ENCODE data around the gene DCTN3.

Gene DCTN3

DNA sequence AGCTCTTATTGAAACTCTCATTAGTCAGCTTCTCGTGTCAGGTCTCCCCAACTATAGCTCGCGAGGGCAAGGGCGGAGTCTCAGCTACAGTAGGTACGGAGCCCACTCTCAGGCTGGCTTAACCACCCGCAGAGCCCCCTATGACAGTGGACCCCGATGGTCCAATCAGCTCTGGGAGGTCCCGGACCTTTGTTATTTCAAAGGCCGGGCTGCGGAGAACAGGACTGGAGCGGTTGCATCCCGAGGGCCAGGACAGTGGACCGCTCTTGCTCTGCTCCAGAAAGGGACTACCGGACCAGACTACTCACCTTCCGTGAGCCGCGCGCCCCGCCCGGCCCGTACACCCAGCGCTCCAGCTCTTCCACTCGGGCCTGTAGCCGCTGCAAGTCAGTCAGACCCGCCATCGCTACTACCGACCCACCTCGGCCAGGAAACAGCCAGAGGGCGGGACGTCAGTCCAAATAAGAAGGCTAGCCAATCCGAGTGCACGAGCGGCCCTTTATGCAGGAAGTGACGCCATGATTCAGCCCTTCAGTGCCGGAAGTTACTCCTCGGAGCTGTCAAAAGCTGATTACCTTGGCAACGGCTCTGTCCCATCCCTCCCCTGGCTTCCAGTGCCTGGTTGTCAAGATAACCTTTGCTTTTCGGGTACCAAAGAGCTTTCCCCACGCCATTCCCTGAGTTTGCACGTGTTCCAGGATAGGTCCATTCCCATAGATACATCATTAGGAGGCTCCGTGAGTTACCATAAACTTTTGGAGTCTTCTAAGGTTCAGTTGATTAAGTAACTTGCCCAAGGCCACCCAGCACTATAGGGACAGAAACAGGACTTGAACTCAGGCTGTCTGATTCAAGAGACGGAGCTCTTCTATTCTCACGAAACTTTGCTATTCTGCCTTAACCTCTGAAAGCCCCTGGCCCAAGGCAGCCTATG lies at the start of gene DCTN3:
Gene DCTN3 (minus strand): TSS at position 435 of the 934 bp plus-strand sequence. CDS start 31 bp downstream, at position 404.
- peak; percentile 96 for DNase-seq

DNA sequence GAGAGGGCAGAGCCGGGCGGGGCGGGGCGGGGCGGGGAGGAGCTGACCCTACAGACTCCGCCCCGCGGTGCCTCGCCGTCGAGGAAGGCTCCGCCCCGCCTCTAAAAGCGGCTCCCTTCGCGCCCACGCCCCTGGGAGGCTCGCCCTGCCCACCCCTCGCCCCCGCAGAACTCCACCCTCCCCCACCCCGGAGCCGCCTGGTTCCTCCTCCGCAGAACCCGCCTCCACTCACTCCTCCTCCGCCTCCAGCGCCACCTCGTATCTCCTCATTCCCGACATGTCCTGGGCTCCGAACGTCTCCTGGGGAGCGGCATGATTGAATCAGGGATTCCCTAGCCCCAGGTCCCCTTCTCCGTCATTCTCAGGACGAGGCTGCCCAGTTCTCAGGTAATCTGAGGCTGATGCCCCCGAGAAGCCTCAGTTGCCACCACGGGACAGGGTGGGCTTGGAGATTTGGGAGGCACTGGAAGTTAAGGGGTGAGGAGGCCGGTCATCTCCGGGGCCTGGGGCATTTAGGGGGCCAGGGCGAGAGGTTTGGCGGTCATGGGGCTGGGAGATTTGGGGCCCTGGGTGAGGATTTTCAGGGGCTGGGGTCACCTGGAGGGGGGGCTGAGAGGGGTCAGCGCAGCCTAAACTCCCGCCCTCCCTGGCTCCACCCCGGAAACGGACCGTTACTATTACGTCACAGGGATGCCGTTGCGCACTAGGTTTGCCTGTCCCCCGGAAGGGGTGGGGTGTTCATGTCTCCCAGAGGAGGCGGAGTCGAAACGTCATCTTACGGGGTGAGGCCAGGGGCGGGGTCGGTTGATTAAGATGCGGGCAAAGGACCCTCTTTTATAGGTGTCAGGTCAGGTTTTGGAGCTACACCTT lies 45.3 kb upstream of the DCTN3 start:
- peak; percentile 93 for DNase-seq

DNA sequence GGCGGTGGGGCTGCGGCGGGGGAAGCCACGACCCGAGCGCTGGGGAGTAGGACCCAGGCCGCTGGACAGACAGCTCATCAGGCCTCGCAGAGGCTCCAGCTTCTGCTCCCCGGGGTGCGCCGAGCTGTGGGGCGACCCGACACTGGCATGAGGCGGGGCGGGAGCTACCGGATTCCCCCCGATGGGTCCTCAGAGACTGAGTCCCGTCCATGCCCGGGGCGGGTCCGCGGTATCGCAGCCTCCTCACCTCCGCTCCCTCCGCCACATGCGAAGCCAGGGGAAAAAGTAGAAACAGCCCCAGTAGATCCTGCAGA lies 44.7 kb upstream of the DCTN3 start:
- no peak for DNase-seq

DNA sequence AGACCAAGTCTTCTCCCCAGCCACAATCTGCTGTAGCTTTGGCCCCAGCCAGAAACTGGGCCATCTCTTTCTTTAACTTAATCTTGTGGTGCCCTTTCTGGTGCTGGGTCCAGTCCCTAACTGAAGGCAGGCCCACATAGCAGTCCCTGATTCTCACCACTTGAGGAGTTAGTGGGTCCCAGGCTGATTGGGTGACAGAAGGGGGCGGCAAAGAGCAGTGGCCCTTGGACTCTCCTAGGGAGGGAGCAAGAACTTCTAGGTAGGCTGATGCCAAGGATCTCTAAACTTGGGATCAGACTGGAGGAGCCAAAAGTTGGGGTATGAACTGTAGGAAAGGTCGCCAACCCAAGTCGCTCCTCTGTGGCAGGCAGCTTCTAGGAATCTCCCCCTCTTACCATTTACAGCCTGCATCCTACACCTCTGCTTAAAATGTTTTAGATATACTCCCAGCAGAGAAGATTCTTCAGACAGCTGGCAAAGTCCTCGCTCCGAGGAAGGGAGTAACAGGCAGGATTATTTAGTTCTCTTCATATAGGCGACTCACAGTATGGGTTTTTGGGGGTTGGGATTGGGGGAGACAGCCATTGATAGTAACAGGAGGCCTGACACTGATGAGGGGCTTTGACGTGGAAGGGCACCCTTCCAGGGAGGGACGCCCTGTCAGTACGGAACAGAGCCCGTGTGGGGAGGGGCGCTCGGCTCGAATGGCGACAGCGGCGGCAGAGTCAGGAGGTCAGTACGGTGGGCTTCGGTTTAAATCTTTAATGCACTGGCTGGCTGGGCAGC lies 44.2 kb upstream of the DCTN3 start:
- DNase-seq = peak; percentile 82

DNA sequence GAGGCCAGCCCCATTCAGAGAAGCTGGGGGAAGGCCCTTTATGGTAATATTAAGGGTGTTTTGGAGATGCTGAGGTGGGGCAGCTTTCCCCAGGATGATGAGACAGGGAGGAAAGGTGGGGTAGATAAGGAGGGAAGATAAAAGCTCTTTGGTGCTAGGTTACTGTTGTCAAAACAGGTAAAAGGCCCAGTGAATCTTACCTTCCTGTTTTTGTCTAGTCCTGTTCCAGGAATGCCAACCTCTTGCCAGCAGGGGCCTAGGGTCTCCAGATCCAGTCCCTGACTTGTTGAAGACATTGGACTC lies 43.0 kb upstream of the DCTN3 start:
- no peak for DNase-seq

DNA sequence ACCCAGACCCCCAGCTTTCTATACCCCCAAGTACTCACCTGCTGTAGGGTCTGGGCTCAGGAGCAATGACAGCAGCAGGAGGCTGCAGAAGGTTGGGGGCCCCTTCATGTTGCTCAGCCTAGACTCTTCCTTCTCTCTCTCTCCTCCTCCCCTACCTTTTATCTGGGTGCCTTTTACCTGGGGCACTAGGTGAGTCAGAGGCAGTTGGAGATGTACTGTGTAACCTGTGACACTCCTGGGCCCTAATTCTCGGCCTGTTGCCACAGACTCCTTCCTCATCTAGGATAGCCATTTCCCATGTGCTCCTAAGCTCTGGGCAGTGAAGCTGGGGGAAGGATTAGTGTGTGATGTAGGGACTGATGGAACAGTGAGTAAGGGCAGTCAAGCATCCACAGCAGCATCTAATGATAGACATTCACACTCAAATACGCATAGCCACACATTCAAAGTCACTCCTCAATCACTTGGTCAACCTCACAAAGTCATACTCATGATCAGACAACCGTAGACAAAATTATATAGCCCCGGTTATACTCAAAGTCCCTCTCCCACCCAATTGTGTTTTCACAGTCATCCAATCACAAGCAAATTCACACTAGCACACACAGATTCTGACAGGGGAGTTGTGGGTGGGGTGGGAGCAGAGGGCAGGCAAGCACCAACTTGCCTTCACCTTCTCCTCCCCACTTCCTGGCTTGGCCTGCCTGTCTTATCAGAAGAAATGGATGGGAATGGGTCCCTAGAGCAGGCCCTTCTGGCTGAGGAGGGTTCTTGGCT lies 42.4 kb upstream of the DCTN3 start, which contains the start of gene CCL27:
Gene CCL27 (minus strand): TSS at position 132 of the 777 bp plus-strand sequence. CDS start 24 bp downstream, at position 108.
- DNase-seq = no peak

DNA sequence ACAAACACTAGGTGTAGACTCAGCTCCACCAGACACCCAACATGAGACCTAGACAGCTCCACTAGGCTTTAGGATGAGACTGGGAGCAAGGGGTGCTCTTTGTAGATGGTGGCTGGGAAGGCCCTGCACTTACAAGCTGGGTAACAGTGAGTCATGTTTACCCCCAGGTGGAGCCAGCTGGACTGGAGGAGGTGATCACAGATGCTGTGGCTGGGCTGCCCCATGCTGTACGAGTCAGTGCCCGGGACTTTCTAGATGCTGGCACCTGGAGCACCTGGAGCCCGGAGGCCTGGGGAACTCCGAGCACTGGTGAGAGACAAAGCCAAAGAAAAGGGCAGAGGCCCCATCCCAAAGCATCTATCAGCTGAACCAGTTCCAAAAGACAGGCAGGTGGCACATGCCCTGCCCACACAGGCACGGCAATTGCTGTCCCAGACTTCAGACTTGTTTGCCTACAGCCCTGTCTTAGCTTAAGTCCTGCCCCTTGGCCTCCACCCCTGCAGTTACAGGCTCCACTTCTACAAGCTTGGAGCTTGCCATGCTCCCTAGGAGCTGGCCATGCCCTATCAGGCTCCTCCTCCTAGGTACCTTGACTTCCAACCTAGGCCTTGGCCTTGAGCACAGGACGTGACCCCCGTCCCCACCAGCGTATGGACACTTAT lies 39.4 kb upstream of the DCTN3 start:
- no peak for DNase-seq

DNA sequence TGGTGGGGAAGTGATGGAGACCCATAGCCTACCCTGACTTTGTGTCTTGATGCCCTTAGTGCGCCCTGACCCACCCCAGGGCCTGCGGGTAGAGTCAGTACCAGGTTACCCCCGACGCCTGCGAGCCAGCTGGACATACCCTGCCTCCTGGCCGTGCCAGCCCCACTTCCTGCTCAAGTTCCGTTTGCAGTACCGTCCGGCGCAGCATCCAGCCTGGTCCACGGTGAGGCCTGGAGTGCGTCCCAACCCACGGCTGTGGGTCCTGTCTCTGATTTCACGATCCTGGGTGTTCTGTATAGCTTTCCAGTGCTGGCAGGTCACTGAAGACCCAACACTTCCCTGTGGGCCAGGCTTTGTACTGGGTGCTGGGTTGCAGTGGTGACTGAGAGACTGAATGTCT lies 38.2 kb upstream of the DCTN3 start:
- no peak for DNase-seq

DNA sequence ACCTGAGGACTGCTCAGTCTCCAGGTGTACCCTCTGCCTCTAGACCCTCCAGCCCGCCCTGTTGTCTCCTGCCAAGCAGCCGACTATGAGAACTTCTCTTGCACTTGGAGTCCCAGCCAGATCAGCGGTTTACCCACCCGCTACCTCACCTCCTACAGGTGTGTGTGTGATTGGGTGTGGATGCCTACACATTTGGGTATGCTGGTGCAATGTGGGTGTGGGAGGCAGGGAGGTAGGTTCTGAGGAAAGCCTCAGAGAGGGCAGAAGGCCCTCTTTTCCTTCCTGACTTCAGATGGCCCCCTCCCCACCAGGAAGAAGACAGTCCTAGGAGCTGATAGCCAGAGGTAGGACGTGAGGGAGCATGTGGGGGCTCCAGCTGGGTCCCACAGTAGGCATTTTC lies 36.7 kb upstream of the DCTN3 start:
- DNase-seq = no peak

DNA sequence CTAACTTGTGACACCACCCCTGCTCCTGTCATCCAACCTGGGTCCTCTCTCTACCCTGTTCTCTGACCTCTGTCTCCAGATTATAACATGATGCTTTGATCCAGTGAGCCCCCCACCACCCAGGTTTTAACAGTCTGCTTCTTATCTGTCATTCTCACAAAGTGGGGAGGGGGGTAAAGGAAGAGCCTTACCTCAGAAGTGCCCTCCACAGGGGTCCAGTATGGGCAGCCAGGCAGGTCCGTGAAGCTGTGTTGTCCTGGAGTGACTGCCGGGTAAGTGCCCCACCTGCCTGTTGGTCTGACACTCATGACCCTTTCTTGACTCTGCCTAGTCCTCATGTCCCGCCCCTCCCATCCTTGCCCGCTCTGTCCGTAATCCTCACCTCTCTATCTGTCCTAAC lies 35.1 kb upstream of the DCTN3 start:
- DNase-seq = no peak

DNA sequence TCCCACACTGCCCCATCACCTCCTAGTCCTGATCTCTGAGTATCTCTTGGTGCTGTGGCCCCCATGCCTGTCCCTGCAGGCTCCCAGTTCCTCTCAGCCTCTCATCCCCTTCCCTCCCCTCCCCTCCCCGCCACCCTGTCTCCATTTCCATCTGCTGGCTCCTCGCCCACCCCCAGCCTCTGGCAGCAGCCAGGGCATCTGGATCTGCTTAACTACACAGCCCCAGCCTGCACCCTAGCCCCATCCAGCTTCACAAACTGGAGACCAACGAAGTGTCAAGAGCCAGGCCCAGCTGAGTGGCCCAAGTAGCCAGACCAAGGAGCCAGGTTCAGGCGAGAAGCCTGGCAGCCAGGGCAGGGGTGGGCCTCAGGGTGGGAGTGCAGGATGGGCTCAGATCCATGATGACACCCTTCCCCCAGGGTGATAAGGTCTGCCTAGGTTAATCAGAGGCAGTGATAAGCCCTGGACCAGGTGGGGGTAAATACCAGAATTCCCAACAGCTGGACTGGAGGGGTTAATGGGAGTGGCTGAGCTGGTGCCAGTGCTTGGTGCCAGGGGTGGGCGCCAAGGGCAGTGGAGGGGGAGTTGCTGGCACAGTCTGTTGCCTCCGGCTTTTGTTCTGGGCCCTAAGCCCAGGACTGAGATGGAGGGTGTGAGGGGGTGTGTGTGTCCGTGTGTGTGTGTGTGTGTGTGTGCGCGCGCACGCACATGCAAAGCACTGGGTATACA lies 34.2 kb upstream of the DCTN3 start:
- DNase-seq = no peak

DNA sequence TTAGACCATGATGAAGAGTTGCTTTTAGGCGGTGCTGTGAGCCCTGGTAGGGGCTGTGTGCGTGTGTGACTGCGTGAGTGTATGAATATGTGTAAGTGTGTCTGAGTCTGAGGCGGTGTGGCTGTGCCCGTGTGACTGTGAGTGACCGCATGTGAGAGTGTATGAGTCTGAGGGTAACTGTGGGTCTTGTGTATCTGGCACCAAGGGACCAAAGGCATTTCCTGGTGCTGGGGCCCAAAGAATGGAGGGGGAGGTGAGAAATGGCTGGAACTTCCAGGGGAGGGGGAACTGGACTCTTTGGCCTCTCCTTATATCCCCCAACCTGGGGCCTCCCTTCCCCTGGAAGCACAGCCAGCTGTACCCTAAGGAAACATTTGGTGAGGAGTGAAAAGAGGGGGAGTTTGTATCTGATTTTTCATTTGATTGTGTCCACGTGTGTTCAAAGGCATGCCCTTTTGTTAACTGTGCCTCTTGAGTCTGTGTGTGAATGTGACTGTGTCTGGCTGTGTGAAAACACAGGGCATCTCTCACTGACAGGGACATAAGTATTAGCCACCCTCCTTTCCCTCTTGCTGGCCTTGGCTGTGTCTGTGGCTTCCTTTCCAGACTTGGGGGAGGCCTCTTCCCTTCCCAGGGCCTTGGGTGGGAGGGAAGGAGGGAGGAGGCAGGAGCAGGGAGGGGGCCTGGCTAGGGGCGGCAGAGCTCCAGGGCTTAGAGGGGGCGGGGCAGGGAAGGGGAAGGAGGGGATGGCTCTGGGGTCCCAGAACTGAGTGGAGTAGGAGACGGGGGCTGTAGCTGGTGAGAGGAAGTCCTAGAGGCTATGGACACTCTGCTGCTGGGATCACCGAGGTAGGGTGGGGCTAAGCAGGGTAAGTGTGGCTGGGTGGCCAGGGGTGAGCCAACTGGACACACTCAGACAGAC lies 33.1 kb upstream of the DCTN3 start:
- DNase-seq = no peak

DNA sequence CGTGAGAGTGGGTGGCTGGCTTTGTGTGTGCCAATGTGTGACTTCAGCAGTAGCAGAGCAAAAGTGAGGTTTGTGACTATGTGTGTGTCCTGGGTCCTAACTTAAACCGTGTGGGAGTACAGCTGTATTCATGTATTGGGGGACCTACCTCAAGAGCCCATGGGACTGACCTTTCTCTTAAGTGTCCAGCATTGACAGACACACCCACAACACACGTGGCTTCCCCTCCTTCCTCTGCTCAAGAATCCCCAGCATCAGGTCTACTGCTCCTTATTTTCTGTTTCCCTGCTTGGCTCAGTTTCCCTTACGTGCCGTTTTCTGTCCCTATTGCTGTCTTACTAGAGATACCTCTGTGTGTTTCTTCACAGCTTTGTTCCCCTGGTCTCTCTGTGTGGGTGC lies 32.3 kb upstream of the DCTN3 start:
- DNase-seq = no peak

DNA sequence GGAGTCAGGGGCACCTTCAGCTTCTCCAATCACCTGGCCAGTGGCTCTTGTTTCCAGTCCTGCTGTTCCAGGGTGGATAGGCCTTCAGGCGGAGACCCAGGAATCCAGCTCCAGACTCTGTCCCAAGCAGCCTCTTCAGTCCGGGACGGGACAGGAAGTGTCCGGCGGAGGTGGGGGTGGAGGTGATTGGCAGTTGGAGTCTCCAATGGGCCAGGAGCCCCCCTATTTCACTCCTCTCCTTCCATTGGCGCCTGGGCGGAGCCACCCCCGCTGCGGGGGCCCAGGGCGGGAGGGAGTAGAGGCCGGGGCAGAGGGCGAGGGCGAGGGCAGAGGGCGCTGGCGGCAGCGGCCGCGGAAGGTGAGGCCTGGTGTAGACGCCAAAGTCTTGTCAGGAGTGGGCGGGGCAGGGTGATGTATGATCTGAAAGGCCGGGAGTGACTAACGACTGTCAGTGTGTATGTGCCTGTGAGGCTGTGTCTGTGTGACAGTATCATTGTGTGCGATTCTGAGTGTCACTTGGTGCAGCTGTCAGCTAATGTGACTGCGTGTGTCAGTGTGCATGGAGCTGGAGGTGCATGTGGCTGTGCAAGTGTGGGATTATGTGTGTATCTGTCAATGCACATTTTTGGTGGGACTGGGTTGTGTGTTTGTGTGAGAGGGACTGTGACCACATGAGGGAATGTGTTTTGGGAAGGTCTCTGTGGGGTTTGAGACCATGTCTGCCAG lies 31.7 kb upstream of the DCTN3 start, which contains the start of gene IL11RA:
Gene IL11RA (plus strand): TSS at position 310 of the 726 bp plus-strand sequence. CDS start 3,033 bp downstream, outside the sequence.
- peak; percentile 66 for DNase-seq

DNA sequence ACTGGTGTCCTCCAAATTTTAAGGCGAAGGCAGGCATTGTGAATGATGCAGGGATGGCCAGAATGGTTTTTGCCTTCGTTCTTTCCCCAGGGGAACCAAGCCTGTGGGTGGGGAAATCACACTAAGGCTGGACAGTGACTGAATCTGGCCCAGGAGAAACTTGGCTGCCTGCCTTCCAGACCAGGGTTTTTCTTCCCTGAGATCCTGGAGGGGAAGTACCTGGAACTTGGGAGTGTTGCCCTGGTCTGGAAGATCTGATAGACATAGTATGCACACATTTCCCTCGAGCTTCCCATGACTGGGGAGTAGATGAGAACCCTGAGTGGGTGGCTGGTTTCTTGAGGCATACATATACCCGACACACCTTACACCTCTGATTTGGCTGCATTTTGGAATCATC lies 31.0 kb upstream of the DCTN3 start:
- DNase-seq = no peak

DNA sequence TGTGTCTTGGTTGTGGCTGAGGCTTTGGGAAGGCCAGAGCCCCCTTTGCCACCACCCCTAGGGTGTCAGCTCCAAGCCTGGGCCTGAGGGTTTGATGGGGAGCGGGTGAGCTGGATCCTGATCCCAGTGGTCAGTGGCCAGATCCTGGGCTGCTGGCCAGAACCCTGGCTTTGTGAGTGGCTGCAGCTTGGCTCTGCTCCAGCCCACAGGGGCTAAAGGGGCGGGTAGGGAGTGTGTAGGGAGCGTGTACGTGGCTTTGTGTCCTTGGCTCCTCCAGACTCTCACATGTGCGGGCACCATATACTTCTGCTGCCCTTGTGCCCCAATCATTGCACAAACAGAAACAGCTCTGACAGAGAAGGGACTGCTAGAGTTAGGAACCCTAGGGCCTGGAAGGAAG lies 30.5 kb upstream of the DCTN3 start:
- DNase-seq = no peak

DNA sequence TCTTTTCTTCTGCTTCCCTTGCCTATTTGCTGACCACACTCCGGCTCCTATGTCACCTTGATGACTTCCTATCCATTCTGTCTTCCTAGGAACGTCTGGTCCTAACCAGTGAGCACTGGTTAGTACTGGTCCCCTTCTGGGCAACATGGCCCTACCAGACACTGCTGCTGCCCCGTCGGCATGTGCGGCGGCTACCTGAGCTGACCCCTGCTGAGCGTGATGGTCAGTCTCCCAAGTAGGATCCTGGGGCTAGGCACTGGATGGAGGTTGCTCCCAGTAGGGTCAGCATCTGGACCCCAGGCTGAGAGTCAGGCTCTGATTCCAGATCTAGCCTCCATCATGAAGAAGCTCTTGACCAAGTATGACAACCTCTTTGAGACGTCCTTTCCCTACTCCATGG lies 28.4 kb upstream of the DCTN3 start:
- DNase-seq = no peak

DNA sequence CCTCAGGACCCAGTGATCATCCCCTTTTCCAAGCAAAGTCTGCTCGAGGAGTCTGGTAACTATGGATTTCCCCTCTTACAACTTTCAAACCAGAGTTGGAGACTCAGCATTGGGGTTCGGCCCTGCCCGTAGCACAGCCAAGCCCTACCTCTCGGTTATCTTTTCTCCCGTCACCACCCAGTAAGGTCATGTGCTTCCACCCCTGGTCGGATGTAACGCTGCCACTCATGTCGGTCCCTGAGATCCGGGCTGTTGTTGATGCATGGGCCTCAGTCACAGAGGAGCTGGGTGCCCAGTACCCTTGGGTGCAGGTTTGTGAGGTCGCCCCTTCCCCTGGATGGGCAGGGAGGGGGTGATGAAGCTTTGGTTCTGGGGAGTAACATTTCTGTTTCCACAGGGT lies 27.4 kb upstream of the DCTN3 start:
- no peak for DNase-seq

DNA sequence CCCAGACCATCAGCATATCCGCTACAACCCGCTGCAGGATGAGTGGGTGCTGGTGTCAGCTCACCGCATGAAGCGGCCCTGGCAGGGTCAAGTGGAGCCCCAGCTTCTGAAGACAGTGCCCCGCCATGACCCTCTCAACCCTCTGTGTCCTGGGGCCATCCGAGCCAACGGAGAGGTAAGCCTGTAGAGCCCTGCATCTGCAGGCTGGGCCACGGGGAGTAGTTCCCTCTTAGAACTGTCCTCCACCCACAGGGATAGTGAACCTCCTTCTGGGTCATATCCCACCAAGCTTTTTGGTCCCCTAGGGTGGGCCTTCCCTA lies 26.7 kb upstream of the DCTN3 start:
- no peak for DNase-seq

Measured in suppressor macrophage treated with lipopolysaccharide for 4 hours (primary cell).